GM11168 (cell line): ENCODE results near the gene PEX19.

Experiments used
- in situ Hi-C: fragments of 300-500 bp; cut with MboI; formaldehyde crosslinking; loops from one replicate; pipeline ENCODE4 v1.12.0; 2022; ENCODE audit warnings: low sequenced_read_pairs; ENCODE audit not compliant: unreplicated experiment

Gene PEX19

DNA sequence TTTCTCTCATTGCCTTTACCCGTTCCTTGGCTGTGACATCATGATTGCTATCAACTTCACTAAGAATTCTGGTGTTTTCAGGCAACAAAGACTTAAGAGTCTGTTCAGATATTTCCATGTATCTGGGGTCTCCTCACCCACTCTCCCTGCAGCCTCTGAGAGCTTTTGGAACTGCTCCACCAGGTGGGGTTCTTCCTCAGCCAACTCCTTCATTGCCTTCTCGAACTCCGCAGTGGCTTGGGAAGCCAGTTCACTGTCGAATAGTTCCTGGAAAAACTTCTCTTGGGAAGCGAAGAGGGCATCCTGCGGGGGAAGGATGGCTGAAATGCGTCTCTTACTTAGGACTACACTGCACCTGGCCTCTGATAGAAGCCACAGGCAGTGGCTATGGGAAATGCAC lies 2.1 kb downstream of the PEX19 start:
- in situ Hi-C loops: no loop called here

DNA sequence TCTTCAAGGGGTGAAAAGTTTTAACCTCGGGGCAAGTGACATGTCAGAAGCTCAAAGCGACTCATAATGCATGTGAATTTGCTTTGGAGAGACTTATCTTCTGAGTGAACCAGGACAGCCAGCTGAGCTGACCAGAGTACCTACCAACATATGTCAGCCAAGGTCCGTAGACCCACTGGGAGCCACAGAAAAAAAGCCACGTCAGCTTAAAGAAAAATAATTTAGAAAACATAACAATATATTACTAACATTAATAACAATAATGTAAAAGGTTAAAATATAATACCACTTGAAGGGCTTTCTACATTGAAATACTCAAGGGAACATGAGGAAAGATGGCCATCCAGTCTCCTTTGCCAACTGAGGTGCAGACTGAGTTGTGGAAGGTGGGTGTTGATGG lies 6.9 kb downstream of the PEX19 start:
- in situ Hi-C loops: no loop called here

DNA sequence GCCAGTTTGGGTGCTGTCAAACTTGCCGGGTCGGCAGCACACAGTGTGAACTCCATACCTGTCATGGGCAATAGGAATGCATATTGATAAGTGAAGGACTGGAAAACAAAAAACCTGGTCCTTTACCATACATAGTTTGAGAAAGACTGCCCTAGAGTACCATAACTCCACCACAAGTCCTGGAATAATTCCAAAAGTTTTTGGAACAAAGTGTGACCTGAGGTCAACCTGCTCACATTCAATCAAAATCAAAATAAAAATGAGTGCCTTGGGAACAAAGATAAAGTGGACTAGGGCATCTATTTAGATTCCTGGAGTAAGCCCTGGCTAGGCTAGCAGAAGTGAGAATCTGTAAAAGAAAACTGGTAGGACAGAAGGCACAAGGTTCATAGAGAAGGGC lies 7.6 kb downstream of the PEX19 start:
- in situ Hi-C loops: no loop called here

DNA sequence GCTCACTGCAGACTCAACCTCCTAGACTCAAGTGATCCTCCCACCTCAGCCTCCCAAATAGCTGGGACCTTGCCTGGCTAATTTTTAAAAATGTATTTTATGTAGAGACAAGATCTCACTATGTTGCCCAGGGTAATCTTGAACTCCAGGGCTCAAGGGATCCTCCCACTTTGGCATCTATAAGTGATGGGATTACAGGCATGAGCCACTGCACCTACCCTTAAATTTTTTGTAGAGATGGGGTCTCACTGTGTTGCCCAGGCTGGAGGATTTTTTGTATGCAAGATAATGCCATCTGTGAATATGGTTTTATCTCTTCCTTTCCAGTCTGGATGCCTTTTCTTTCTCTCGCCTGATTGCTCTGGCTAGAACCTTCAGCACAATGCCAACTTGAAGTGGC lies 13.9 kb downstream of the PEX19 start:
- in situ Hi-C loops: no loop called here

DNA sequence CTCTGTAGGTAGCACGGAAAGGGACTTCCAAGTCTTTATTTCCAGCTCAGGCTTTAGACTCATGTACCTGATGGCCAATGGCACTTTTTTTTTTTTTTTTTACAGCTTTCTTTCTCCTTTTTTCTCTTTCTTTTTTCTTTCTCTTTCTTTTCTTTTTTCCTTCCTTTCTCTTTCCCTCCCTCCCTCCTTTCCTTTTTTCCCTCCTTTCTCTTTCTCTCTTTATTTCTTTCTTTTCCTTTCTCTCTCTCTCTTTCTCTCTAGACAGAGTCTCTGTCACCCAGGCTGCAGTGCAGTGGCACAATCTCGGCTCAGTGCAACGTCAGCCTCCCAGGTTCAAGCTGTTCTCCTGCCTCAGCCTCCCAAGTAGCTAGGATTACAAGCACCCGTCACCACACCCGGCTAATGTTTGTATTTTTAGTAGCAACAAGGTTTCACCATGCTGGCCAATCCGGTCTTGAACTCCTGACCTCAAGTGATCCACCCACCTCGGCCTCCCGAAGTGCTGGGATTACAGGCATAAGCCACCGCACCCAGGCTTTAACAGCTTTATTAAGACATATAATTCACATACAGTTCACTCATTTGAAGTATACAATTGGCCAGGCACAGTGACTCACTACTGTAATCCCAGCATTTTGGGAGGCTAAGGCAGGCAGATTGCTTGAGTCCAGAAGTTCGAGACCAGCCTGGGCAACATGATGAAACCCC lies 17.5 kb downstream of the PEX19 start:
- in situ Hi-C loops: no loop called here

DNA sequence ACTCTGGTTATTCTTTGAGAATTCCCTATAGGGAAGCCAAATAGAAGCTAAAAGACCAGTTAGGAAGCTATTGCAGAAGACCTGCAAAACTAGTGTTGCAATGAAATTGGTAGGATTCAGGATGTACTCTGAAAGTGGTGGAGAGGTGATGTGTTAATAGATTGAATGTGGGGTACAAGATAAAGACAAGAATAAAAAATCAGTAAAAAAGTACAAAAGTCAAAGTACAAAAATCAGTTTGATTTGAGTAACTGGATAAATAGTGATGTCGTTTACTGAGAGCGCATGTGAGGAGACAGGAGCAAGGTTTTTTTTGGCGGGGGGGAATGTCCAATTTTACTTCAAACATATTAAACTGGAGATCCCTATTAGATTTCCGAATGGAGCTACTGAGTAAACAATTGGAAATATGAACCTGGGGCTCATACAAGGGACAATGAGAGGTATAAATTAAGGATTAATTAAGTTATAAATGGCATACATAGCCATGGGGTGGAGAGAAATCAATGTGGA lies 20.1 kb downstream of the PEX19 start:
- in situ Hi-C loops: no loop called here

DNA sequence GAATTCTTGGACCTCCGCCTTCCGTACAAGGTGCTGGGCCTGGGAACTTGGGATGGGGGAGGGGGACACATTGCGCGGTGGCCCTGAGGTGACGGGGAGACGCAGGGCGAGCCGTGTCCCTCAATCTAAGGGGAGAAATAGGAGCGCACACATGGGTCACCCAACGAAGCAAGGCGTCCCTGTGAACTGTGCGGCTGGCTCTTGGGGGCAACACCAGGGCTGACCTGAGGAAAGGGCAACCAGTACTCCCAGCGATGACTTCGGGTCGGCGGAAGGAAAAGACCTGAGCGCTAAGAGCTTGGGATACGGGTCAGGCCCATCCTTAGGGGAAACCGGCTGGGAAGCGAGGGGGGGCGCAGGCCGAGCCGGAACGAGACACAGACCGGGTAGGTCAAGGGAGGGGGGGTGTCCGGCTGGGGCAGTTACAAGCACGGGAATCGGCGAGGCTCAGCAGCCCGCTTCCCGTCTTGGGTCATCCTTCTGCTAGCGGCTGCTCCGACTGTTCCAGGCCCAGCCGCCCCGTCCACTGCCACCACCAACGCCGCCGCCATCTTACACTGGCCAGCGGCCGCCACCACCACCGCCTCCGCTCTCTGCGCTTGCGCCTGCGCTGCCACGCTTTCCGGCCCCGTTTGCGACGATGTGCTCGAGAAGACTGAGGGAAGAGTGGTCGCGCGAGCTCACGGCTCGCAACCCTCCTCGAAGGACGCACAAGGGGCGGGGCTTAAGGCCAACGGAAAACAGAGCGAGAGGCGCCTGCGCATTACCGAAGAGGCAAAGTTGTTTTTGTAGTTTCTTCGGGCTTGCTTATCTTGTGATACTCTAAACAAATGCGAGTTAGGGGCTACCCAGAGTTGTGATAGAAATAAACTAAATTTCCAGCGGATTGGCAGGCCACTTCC lies 22.8 kb downstream of the PEX19 start, which contains the start of gene DCAF8:
Gene DCAF8 (minus strand): TSS at position 657 of the 902 bp plus-strand sequence. CDS start 18,541 bp downstream, outside the sequence.
- in situ Hi-C loops: no loop called here

DNA sequence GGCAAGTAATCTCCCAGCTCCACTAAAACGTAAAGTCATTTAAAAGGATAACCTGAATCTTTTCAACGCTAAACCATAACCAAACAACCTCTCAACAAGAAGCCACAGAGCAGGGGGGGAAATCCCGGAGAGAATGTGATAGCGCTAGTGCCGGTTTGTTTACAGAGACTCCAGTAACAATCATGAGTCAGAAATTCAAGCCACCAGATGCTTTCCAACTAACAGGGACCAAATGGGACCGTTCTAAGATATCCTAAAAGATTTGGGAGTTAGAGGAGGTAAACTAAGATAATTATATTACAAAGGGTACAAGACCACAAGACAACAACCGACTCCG lies 23.4 kb downstream of the PEX19 start:
- in situ Hi-C loops: no loop called here

DNA sequence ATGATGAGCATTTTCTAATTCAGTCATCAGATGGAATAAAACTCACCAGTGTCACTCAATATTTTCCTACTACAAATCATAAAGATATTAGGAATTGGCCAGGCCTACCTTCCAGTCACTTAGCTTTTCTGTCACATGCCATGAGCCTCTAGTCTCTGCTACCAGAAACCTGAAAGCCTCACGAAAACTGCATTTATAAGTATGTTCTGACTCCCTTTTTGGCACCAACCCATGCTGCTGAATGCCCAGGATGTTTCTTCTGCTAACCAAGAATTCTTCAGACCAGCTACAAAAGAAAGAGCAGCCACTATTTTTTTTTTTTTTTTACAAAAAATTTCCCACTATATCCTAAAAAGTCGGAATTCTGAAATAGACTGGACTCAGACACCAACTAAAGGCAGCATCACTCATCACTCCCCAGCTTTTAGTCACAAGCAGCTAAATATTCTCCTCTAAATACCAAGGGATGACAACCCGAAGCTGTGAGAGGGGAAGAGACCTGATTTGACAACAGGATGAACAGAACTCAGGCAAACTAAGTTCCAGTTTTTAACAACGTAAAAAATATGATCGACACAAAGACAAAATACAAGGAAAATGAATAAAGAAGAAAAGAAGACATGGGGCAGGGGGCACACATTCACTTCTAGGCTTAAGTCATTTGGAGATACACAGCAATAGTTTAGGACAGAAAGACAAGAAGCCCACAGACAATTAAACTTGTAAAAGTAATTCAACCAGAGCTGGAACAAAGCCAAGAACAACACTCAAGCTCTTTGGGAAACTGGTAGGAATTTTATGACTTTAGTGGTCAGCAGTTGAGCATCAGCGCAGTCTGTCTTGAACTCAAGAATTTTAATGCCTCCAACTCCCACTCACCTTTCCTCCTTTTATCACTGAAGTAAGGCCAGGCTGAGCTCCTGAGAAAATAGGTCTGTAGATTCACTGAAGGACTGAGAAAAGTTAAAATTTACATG lies 24.2 kb downstream of the PEX19 start:
- in situ Hi-C loops: no loop called here

DNA sequence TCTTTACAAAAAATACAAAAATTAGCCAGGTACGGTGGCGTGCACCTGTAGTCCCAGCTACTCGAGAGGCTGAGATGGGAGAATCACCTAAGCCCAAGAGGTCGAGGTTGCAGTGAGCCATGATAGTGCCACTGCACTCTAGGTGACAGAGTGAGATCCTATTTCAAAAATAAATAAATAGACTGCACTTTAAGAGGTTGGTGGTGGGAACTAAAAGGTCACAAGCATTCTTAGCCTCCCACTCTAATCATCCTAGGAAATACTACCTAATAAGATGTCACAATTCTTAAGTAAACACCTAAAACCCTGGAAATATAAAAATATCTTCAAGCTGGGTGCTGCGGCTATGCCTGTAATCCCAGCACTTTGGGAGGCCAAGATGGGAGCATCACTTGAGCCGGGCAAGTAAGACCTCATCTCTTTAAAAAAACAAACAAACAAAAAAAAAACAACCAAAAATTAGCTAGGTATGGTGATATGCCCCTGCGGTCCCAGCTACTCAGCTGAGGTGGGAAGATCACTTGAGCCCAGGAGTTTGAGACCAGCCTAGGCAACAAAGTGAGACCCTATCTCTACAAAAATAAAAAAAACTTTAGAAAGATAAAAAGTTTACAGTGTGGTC lies 26.6 kb downstream of the PEX19 start:
- in situ Hi-C loops: loop anchor here (10.0 kb wide), 1 partner anchor 143 kb away; the partner anchor contains the start of gene ATP1A2

DNA sequence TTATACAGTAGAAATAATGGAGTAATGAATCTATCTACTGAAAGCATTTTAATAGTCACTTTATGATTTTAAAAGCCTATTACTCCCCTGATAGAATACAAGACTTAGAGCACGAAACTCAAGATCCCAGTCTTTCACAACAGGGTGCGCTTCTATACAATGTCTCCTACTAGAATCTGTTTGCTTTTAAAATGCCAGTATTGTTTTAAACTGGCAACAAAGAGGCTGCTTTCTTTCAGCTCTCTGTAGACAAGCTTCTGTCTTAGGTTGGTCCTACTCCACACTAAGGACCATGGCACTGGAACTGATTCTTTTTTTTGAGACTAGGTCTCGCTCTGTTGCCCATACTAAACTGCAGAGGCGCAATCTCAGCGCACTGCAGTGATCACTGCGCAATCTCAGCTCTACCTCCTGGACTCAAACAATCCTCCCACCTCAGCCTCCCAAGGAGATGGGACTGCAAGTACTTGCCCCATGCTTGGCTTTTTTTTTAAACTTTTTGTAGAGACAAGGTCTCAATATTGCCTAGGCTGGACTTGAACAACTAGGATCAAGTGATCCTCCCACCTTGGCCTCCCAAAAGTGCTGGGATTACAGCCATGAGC lies 27.4 kb downstream of the PEX19 start:
- in situ Hi-C loops: loop anchor here (10.0 kb wide), 1 partner anchor 143 kb away; the partner anchor contains the start of gene ATP1A2

DNA sequence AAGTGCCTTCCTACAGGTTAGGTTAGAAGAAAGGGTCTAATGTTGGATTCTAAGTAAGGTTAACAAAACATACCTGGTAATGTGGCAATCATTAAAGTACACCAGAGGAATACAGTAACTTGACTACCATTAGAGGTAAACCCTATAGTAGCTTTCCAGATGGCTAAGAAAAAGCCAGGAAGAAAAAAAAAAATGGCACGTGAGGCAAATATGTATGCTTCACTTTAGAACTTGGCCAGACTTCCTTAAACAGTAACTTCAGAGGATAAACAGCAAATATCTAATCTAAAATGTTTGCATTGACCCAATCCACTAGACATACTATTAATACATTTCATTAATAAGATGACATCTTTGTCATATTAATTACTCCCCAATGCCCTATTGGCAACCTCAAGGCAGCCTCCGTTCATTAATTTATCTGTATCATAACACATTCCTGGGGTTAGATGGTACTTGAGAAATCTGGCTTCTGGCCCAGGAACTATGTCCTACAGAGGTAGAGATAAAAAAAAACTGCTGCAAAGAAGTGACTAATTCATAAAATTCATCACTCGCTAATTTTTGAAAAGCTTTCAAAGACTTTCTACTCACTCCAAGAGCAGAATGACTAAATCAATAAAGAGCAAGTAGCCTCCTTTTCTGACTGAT lies 28.4 kb downstream of the PEX19 start:
- in situ Hi-C loops: loop anchor here (10.0 kb wide), 1 partner anchor 142 kb away; the partner anchor contains the start of gene ATP1A2

DNA sequence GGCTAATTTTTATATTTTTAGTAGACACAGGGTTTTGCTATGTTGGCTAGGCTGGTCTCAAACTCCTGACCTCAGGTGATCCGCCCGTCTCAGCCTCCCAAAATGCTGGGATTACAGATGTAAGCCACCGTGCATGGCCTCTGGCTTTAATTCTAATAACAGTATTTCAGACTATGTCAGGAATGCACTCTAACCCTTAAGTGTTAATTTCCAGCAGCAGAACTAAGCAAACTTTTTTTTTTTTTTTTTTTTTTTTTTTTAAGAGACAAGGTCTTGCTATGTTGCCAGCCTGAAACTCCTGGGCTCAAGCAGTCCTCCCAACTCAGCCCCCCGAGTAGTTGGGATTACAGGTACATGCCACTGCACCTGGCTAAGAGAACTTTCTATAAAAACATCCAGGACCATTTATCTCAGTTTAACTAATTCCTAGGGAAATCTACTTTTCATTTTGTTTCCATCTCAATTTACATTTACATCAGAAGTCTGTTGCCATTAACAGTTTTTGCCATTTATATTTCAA lies 29.1 kb downstream of the PEX19 start:
- in situ Hi-C loops: loop anchor here (10.0 kb wide), 1 partner anchor 141 kb away; the partner anchor contains the start of gene ATP1A2

DNA sequence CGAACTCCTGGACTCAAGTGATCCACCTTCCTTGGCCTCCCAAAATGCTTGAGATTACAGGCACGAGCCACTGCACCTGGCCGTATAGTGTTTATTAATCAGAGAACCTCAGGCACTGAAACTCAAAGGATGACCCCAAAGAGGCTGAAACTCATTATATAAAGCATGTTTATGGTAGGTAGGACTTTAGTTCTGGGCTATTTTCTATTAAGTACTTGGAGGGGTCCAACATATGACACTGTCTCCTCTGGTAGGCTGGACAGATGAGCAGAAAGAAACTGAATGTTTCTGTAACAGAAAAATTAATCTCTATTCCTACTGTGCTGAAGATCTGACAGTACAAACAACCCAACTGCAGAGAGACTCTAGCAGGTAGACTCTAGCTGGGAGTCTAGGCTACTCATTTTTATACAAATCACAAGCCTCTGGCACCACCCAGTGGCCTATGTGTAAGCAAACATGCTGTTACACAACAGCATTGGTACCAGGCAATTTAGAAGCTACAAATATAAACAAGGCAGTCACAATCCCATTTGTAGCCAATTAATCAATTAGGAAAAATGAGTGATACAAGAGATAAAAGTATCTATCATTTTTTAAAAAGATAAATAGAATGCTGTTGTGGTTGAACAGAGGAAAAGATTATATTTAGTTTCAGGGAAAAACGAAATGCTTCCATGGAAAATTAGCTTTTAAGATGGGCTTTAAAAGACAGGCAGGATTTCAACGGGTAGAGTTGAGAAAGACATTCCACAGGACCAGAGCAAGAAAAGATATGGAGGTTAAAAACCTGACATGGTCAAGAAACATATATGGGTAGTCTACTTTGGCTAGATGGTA lies 33.0 kb downstream of the PEX19 start:
- in situ Hi-C loops: loop anchor here (10.0 kb wide), 1 partner anchor 137 kb away; the partner anchor contains the start of gene ATP1A2

DNA sequence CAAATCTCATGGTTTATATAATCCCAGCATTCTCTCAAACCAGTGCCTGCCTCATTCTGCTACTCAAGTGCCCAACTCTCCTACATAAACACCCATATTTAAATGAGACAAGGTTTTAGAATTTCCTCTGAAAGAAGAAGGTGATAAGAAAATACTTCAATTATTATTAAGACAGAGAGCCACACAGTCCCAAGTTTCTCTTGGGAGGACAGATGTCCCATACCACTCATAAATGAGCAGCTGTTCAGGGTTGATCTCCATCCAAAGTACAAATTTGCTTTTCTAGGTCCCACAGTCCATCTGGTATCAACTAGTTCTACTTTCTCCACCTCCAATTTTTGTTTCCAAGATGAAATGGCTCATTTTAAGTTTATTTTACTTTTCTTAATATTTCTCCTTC lies 33.9 kb downstream of the PEX19 start:
- in situ Hi-C loops: loop anchor here (10.0 kb wide), 1 partner anchor 136 kb away; the partner anchor contains the start of gene ATP1A2

DNA sequence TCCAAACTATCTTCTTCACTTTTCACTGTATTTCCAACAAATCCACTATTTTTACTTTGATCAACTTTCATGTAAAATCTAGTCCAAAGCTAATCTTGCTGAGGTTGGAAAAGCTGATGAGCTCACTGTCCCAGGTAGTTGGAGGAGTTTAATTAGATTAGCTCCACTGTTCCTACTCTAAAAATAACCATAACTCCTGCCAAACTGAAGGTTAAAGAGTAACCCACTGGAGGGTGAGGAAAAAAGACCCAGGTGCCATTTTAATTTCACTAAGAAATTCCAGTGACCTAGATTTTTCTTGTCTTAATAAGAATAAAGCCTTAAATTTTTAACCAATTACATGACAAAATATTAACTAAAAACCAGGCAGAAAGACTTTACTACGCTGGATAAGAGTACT lies 37.9 kb downstream of the PEX19 start:
- in situ Hi-C loops: no loop called here

DNA sequence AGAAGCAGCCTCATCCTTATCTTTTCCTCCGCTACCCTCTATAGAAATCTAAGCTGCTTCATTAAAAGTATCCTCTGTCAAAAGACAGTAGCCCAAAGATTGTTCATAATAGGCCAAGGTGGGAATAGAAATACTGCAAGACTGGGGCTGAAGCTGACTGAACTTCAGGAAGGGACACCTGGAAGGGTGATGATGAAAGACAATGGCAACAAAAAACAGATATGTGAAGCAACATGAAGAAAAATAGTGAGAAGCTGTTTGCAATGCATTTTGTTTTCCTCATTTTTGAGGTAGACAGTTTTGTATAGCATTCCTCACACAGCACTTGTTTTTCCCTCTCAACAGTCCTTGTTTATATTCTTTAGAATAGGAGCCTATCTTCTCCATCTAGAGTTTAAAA lies 39.5 kb downstream of the PEX19 start:
- in situ Hi-C loops: no loop called here
